Spinal cord (tissue), 10 donors: ENCODE measurements around the gene KATNB1. TPM values are rescaled to one million over a fixed set of nuclear protein-coding genes. Genes with fewer than 3 reads are reported as not detected.

ENCODE experiments used
- DNase-seq, 6 donors: peaks; one replicate each; pipeline versions ENCODE4 v3.0.0 to v3.0.0-alpha.2; 2013 to 2015; ENCODE audit warnings: low spot score in 6 of 6, low read depth in 4 of 6
- H3K27ac ChIP-seq: one replicate; pipeline ENCODE4 v1.5.1; 2013; ENCODE audit warnings: low read depth, low read length, control low read depth
- H3K27me3 ChIP-seq: one replicate; pipeline ENCODE4 v1.6.1; 2013; ENCODE audit warnings: low read length; ENCODE audit not compliant: control insufficient read depth, insufficient read depth
- H3K36me3 ChIP-seq: one replicate; pipeline ENCODE4 v1.6.1; 2013; ENCODE audit warnings: low read length; ENCODE audit not compliant: control insufficient read depth, insufficient read depth
- H3K4me1 ChIP-seq: one replicate; pipeline ENCODE4 v1.6.1; 2013; ENCODE audit warnings: low read length; ENCODE audit not compliant: control insufficient read depth, insufficient read depth
- H3K4me3 ChIP-seq: one replicate; pipeline ENCODE4 v1.5.1; 2013; ENCODE audit warnings: low read depth, low read length, control low read depth
- H3K9me3 ChIP-seq: one replicate; pipeline ENCODE4 v1.6.1; 2013; ENCODE audit warnings: low read length; ENCODE audit not compliant: control insufficient read depth, insufficient read depth
- whole genome bisulfite sequencing: methylation state at CpG from one replicate; pipeline ENCODE4 v1.1.5; 2013; ENCODE audit warnings: missing lambda C conversion rate; ENCODE audit not compliant: insufficient coverage; 5-methylcytosine and 5-hydroxymethylcytosine counted together
- polyA plus RNA-seq, 2 donors: library from polyadenylated mRNA; unstranded; fragments of 120-200 nt; gene quantifications; one replicate each; pipeline ENCODE4 v1.2.1, GENCODE V29; 2013; ENCODE audit not compliant: insufficient read length in 2 of 2
- total RNA-seq, 2 donors: library from RNA; depleted of rRNA in 1 of 2; stranded (reverse); fragments of 120-200 nt in 1 of 2; fragments of >200 nt in 1 of 2; gene quantifications; one replicate each; pipeline versions ENCODE4 v1.2.3 to v1.2.4, GENCODE V29; 2013 to 2014
- donor health status: healthy.

Gene KATNB1
- total and polyA plus RNA-seq, 4 donors = 28.8 to 52.9 (median 43.0) TPM

DNA sequence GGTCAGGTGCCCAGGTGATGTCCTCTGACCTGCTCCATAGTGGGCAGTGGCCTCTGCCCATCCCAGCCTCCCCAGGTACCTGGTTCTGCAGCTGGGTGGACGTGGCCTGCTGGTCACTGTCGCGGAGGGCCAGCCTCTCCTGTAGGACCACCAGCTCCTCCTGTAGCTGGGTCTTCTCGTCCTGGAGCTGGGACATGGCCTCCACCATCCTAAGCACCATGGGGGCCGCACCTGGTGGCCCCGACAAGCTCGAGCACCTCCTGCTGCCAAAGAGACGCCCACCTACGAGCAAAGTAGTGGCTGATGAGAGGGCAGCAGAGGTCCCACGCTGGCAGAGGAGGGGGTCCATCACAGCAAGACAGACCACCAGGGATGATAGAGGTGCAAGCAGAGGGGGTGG, 49.8 kb downstream of the KATNB1 start:
- no peaks in the 10 kb centered on the region for H3K9me3 ChIP-seq
- DNase-seq = no peak
- no peaks in the 10 kb centered on the region for H3K27me3 ChIP-seq
- 95% methylated on average over 10 of the region's 10 CpGs for WGBS
- H3K4me1 ChIP-seq = peaks cover 7% of the 10 kb centered on the region
- peaks cover 75% of the 10 kb centered on the region for H3K36me3 ChIP-seq
- H3K4me3 ChIP-seq = no peak overlapping the region
- no peak overlapping the region for H3K27ac ChIP-seq

DNA sequence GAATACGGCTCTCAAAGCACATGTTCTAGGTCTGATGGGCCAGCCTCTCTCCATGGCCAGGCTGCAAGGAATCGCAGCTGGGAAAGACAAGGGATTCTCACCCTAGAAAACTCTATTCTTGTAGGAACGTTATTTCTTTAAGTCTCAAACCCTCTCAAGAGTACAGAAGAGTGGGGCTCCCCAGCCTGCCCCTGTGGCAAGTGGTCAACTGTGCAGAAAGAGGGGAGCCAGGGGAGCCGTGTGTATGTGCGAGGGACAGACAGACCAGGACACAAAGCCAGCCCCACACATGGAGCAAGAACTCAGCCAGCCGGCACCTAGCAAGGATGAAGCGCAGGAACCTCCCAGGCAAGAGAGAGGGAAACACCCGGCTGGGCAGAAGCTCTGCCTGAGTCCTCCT, 50.4 kb downstream of the KATNB1 start:
- no peak overlapping the region for H3K27ac ChIP-seq
- no peaks in the 10 kb centered on the region for H3K9me3 ChIP-seq
- WGBS = 83% methylated on average over 2 of the region's 8 CpGs
- H3K36me3 ChIP-seq = peaks cover 79% of the 10 kb centered on the region
- H3K4me3 ChIP-seq = no peak overlapping the region
- H3K27me3 ChIP-seq = no peaks in the 10 kb centered on the region
- H3K4me1 ChIP-seq = peaks cover 7% of the 10 kb centered on the region
- DNase-seq = no peak

DNA sequence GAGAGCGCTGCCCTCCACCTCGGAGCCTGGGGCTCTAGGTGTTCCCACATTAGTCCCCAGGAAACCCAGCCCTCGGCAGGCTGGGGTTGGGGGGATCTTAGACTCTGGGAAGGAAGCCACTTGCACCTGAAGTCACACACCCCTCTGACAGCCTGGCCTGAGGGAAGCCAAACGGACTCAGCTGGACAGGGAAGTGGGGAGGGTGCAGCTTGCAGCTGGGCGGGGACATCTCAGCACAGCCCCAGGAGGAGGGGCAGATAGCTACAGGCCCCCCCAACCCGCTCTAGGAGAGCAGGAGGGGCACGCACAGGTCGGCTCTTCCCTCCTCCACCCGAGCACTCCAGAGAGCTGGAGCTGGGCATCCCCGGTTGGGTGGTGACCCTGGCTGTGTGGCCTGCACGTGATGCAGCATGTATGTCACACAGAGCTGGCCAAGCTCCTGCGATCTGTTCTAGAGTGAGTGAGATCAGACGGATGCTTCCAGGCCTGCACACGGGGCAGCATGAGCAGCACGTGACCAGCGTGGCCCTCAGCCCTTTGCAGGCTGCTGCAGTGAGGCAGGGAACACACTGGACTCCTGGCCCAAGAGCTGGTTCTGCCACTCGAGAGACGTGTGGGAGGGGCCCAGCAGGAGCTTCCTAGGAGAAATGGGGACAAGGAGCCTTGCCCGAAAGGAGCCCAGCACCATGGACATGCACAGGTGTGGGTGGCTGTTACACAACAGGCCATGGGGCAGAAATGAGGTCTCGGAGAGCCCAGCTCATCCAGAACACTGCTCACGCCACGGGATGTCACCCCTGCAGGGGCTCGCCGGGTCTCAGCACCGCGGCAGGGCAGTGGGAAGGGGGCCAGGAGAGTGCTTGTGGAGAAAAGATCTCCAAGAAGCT, 51.3 kb downstream of the KATNB1 start:
- H3K27ac ChIP-seq = no peak overlapping the region
- peaks cover 86% of the 10 kb centered on the region for H3K36me3 ChIP-seq
- H3K9me3 ChIP-seq = no peaks in the 10 kb centered on the region
- H3K4me3 ChIP-seq = no peak overlapping the region
- H3K27me3 ChIP-seq = no peaks in the 10 kb centered on the region
- no peak for DNase-seq
- H3K4me1 ChIP-seq = peaks cover 7% of the 10 kb centered on the region
- 60% methylated on average over 25 of the region's 26 CpGs for WGBS

DNA sequence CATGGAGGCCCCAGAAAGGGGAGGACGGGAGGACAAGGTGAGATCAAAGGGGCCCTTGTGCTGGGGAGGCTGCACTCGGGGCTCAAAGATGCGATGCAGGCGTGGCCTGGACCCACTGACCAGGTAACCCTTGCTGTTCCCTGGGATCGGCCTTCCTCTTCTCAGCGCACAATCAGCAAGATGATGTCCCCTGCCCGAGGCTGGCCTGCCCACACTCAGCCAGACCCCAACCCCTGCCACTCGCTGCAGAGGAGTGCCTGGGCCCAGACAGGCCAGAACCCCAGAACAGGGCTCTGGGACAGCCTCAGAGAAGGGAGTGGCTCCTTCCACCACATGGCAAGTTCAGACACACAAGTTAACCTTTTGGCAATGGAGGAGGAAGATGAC, 51.9 kb downstream of the KATNB1 start:
- no peak for DNase-seq
- no peaks in the 10 kb centered on the region for H3K9me3 ChIP-seq
- H3K27ac ChIP-seq = no peak overlapping the region
- 77% methylated on average over 8 of the region's 8 CpGs for WGBS
- H3K4me3 ChIP-seq = no peak overlapping the region
- peaks cover 7% of the 10 kb centered on the region for H3K4me1 ChIP-seq
- H3K27me3 ChIP-seq = no peaks in the 10 kb centered on the region
- H3K36me3 ChIP-seq = peaks cover 85% of the 10 kb centered on the region

DNA sequence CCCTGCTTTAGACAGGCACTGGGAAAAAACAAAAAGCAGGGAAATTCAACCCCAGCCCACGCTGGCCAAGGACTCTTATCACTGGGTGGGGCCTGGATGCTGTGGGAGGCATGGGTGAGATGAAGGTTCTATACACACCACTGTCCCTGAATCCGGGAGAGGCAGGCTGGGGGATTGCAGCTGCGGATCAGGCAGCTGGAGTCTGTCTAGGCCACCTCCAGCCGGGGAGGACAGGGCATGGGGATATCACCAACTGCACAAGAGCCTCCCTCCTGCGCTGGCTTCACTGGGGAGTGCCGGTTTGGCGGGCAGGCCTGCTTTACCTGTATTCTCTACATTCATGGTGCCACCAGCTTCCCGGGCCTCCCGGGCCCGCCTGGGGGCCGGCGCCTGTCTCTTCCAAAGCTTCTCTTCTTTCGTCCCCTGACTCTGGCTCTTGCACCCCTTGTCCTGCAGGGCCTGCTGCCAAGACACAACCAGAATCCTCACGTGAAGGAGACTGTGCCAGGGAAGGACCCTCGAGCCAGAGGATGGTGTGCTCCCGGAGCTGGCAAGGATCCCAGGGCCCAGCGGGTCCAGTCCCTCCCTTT, 52.8 kb downstream of the KATNB1 start:
- no peak overlapping the region for H3K4me3 ChIP-seq
- 59% methylated on average over 17 of the region's 17 CpGs for WGBS
- H3K27me3 ChIP-seq = no peaks in the 10 kb centered on the region
- DNase-seq = no peak
- peaks cover 7% of the 10 kb centered on the region for H3K4me1 ChIP-seq
- H3K9me3 ChIP-seq = no peaks in the 10 kb centered on the region
- no peak overlapping the region for H3K27ac ChIP-seq
- H3K36me3 ChIP-seq = peaks cover 91% of the 10 kb centered on the region

DNA sequence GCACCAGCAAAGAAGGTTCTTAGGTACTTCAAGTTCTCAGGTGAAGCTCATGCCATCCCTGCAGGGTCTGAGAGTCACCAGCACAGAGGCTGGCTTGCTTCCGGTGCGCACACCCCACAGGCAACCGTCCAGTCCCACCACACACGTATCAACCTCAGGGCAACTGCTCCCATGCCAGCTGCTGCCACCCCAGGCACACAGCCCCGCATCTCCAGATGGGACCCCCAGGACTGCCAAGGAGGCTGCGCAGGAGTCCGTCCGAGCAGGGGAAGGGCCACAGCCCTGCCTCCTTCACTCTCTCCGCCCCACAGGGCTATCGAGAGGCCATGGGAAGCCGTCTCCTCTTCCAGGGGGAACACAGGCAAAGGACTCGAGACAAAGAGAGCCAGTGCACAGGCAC, 53.4 kb downstream of the KATNB1 start:
- DNase-seq = no peak
- H3K27ac ChIP-seq = no peak overlapping the region
- no peaks in the 10 kb centered on the region for H3K27me3 ChIP-seq
- 65% methylated on average over 12 of the region's 12 CpGs for WGBS
- no peak overlapping the region for H3K4me3 ChIP-seq
- no peaks in the 10 kb centered on the region for H3K9me3 ChIP-seq
- peaks cover 91% of the 10 kb centered on the region for H3K36me3 ChIP-seq
- H3K4me1 ChIP-seq = peaks cover 7% of the 10 kb centered on the region

DNA sequence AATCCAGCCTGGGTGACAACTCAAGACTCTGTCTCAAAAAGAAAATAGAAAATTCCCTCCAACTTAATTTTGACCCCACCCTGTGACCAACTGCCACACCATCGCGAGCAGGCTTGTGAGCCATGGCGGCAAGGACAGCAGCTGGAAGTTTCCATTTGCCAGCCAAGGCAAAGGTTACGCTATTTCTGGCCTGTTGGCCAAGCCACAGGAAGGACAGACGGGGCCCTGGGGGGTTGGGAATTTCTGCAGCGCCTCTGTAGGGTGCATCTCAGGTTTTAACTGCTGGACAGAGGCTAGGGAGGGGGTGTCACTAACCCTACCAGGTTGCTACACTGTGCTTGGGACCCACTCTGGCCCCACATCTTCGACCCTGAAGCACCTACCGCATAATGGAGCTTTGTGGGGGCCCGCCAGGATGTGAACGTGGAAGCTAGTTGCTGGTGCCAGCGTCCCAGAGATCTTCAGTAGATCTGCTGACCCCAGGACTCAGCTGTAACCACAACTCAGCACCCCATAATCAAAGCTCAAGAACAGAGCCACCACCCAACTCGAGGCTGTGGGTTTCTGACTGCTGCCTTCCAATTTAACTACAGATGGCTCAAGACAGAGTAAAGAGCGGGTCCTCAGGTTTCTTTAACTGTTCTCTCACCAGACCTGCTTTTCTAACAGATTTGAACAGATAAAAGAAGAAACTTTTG, 55.8 kb downstream of the KATNB1 start:
- Histone ChIP-seq H3K27me3 (no peaks in the 10 kb centered on the region), H3K27ac (no peak overlapping the region), H3K9me3 (no peaks in the 10 kb centered on the region), H3K4me3 (no peak overlapping the region), H3K36me3 (peaks cover 89% of the 10 kb centered on the region), H3K4me1 (peaks cover 14% of the 10 kb centered on the region)
- 76% methylated on average over 12 of the region's 13 CpGs for WGBS
- DNase-seq = no peak

DNA sequence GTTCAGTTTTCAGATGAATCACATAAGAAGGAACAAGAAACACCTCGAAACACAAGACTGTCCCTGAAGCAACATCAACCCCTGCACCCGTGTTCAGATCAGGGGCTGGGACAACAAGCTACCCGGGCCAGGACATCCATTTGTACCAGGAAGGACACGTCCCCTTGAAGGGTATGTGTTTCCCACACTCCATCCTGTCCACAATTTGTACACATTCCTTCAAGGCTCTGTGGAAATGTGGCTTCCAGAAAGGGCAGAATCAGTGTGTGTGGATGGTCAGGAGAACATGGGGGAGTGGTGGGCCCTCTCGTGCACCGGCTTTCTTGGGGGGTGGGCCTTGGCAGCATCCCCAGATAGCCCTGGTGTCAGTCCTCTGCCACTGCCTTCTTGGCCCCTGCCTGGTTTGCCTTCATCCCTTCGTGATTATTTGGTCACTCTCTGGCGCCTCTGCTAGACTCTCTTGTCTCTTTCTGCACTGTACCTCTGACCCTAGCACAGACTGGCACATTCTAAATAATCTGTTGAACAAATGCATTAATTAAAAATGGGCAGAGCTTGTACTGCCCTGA, 56.4 kb downstream of the KATNB1 start:
- WGBS = 84% methylated on average over 5 of the region's 8 CpGs

DNA sequence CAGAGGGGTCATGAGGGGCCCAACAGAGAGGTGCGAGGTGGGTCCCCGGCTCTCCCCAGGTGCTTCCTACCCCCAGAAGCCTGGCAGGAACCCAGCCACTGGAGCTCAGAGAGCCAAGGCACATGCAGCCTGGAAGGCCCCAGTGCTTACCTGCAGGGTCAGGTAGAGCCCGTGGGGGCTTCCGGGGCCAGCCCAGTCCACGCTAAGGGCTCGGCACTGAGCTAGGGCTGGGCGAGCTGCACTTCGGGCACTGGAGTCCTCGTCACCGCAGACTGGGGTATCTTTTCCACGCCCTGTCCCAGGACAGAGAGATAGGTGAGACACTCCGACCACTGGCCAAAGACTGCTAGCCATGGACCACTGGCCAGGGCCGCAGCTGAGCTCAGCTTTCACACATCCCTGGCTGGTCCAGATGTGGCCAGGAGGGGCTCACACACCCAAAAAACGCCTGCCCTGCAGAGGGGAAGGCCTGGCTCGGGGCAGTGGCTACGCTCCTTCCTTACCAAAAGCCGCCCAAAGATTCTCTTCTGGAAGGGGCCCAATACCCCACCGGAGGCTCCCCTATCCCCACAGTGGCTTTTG, 59.4 kb downstream of the KATNB1 start:
- no peak overlapping the region for H3K27ac ChIP-seq
- H3K36me3 ChIP-seq = peaks cover 80% of the 10 kb centered on the region
- DNase-seq = no peak
- no peaks in the 10 kb centered on the region for H3K9me3 ChIP-seq
- no peaks in the 10 kb centered on the region for H3K27me3 ChIP-seq
- H3K4me1 ChIP-seq = peaks cover 37% of the 10 kb centered on the region
- no peak overlapping the region for H3K4me3 ChIP-seq
- WGBS = 85% methylated on average over 15 of the region's 18 CpGs

More for the DNA sequence above, 56.4 kb downstream of the KATNB1 start:
- peaks cover 89% of the 10 kb centered on the region for H3K36me3 ChIP-seq
- peaks cover 15% of the 10 kb centered on the region for H3K4me1 ChIP-seq
- no peak overlapping the region for H3K27ac ChIP-seq
- no peaks in the 10 kb centered on the region for H3K9me3 ChIP-seq
- DNase-seq = no peak
- no peak overlapping the region for H3K4me3 ChIP-seq
- no peaks in the 10 kb centered on the region for H3K27me3 ChIP-seq
